HG03135 (cell line): ENCODE measurements around the gene GTF2H3.
"Not testable (repeated sequence)": the region's sequence is repeated elsewhere in the genome, so short reads cannot be mapped to it uniquely, and the experiment has no call there.

Experiments
- ATAC-seq: cut with Tn5 transposase; IDR thresholded peaks from one replicate; pipeline ENCODE4 v1.9.1; 2021; ENCODE audit warnings: mild to moderate bottlenecking, moderate library complexity; ENCODE audit not compliant: unreplicated experiment

Gene GTF2H3

DNA sequence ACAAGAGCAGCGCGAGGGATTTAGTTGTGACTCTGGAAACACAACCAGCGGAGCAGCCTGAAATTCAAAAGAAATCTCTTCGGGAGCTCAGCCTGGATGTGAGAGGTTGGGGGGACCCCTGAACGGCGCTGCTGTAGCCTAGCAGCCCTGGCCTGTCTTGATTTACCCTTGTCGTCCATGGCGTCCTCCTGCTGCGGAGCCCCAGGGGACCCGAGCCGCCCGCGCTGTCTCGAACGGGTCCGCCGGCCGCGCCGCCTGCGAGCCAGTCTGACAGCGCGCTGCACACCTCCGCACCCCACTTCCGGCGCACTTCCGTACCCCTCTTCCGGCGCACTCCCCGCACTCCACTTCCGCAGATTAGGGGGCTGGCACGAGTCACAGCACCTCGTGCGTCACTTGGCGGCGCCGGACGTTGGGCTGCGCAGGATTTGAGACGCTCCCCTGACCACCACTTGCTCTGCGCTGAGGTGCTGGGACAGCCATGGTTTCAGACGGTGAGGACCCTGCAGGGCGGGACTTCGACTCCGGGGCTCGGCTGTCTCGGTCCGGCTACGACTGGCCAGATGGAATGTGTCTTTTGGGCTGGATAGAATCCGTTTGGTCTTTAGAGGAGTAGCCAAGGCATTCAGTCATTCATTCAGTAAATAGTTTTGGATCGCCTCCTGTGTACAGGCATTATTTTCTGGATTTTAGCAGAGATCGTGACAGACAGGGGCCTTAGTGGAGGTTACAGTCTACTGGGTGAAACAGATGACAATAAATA is at the start of gene GTF2H3, which contains the start of gene EIF2B1:
Gene GTF2H3 (plus strand): TSS at position 451 of the 763 bp plus-strand sequence. CDS start 31 bp downstream, at position 482.
Gene EIF2B1 (minus strand): TSS at position 308 of the 763 bp plus-strand sequence. CDS start 129 bp downstream, at position 179.
- ATAC-seq, result peak; percentile 94

DNA sequence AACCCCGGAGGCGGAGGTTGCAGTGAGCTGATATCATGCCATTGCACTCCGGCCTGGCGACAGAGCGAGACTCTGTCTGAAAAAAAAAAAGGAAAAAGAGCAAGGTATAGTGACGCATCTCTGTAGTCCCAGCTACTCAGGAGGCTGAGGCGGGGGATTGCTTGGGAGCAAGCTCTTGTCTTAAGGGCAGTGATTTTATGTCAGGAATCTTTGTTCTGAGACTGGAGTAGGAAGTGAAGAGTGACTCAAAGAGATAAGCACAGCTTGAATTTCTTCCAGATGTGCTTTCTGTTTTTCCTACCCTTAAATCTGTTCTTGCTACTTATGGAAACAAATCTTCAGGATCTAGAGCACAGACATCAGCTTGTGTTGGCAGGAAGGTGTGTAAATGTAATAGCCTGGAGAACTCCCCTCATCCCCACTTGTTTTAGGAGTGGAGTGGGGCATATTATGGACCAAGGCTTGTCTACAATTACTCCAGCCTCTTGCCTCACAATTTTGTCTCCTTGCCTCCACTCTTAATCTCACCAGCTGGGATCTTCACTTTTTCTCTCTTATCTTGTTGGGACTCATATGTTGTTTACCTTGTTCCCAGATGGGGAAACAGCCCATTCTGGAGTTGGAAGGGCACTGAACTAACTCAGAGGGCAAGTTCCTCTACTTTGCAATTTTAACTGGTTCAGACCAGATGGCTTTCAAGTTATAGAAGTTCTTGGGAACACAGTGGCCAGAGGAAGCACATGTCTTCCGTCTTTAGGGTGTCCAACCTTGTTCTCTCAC is 41.7 kb upstream of the GTF2H3 start:
- ATAC-seq, result no peak

DNA sequence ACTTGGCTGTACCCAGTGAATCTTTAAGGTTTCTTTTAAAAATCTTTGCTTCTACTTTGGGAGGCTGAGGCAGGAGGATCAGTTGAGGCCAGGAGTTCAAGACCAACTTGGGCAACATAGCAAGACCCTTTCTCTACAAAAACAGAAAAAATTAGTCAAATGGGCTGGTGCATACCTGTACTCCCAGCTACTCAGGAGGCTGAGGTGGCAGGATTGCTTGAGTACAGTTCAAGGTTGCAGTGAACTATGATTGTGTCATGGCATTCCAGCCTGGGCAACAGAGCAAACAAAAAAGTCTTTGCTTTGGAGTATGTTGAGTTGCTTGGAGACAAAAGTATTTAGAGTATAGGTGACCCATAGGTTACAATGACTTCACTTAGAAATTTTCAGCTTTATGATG is 37.9 kb upstream of the GTF2H3 start:
- no peak for ATAC-seq

DNA sequence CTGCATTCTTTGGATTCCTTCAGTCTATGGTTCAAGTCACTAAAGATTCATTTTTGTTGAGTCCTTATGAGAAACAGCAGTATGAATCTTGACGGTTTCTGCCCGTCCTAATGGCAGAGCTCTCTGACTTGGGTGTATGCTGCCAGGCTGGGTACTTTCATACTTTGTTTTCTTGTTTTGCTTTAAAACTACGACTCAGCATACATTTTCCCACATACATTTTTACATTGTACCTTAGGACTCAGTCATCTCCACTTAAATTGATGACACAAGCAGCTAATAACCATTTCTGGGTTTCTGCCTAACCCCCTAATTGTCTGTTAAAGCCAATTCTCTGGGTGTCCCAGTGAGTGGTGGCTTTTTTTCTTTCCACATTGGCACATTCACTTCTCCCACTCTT is 36.5 kb upstream of the GTF2H3 start:
- no peak for ATAC-seq

DNA sequence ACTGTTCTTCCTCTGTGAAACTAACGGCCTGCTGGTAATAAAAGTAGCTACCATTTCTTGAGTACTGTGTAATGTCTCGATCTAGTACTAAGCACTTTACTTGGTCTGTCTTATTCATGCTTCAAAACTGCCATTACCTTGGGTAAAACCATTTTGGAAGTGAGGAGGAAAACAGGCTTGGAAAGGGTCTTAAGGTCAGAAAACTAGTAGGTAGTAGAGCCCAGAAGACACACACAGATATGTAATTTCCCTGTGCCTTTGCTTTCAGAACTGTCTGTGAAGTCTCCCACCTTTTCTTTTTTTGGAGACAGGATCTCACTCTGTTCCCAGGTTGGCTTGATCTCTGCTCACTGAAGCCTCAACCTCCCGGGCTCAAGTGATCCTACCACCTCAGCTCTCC is 35.1 kb upstream of the GTF2H3 start:
- ATAC-seq, result no peak

DNA sequence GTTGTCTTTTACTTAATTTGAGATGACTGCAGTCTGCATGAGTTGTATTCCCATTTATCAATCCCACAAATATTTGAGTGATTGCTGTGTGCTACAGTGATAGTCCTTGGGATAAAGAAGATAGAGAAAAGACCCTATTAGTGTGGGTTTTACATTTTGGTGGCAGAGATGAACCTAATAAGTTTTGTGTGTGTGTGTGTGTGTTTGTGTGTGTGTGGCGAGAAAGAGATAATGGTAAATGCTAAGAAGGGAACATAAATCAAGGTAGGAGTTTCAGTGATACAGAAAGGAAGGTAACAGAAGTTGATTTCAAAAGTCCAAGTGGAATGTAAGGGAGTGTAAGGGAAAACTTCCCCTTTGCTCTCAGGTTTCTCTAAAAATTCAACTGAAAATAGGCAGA is 34.3 kb upstream of the GTF2H3 start:
- no peak for ATAC-seq

DNA sequence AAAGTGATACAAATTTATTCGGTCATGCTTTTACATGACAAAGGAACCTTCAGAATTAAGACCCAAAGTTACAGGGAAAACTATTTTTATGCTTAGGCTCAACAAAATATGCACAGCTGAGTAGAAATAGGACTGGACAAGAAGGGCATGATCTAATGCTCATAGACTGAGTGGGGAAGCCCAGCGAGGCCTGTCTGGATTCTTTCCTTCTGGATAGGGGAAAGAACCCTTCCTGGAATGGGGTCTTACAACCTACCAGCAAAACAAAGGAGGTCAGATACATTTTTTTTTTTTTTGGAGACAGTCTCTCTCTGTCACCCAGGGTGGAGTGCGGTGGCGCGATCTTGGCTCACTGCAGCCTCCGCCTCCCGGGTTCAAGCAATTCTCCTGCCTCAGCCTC is 33.9 kb upstream of the GTF2H3 start:
- no peak for ATAC-seq

DNA sequence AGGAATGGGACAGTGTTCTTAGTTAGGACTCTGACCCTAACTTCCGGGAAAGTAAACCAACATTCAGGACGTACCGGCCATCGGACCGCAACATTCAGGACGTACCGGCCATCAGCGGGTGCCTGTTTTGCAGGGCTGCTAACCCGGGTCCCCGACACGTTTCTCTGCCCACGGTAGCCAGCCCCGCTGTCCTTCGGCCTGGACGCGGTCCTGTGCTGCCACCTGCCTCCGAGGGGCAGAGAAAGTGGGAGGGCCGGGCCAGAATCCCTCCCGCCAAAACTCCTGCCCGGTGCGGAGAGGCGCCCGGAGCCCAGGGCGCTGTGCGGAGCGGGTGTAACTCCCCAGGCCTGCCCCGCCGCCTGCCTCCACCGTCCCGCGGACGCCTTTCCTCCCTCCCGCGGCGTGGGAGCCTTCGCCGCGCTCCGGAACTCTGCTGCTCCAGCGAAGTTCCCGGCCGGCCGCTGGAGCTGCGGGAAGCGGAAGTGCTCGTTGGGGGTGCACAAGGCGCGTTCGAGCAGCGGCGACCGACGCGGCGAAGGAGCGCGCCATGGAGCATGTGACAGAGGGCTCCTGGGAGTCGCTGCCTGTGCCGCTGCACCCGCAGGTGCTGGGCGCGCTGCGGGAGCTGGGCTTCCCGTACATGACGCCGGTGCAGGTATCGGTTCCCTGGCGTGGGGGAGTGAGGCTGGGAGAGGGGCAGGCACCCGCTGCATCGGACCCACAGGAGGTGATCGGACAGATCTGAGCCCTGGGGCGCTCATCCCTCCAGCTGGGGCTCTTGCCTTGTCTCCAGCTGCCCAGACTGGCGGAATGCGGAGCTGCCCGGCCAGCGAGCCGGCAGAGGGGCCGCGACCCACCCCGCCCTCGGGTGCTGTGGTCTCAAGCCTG is 31.8 kb upstream of the GTF2H3 start, which contains the start of gene DDX55:
Gene DDX55 (plus strand): TSS at position 498 of the 888 bp plus-strand sequence. CDS start 50 bp downstream, at position 548.
- peak; percentile 86 for ATAC-seq

DNA sequence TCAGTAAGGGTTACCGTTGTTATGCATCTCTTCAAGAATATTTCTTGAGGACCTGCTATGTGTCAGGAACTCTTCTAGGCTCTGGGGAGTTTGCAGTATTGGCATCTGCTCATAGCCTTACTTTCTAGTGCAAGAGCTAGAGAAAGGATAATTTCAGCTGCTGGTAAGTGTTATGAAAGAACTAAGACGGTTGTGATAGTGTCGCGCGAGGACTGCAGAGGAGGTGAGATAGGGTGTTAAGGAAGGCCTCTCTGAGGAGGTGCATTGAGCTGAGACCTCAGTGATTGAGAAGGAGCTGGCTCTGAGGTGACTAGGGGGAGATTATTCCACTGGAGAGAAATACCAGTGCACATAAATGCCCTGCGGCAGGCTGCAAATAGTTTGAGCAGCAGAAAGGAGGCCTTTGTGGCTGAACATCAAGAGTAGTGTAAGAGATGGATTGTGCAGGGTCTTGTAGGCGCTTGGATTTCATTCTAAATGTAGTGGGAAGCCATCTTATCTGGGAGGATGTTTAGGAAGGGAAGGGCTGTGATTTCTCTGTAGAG is 30.9 kb upstream of the GTF2H3 start:
- ATAC-seq, result no peak

DNA sequence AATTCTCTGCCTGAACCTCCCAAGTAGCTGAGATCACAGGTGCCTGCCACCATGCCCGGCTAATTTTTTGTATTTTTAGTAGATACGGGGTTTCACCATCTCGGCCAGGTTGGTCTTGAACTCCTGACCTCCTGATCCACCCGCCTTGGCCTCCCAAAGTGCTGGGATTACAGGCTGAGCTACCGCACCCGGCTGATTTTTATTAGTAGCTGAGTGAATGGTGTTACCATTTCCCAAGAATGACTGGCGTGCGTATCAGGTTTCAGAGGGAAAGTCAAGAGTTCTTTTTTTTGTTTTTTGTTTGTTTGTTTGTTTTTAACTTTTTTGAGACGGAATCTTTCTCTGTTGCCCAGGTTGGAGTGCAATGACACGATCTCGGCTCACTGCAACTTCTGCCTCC is 30.1 kb upstream of the GTF2H3 start:
- not testable (repeated sequence) for ATAC-seq

DNA sequence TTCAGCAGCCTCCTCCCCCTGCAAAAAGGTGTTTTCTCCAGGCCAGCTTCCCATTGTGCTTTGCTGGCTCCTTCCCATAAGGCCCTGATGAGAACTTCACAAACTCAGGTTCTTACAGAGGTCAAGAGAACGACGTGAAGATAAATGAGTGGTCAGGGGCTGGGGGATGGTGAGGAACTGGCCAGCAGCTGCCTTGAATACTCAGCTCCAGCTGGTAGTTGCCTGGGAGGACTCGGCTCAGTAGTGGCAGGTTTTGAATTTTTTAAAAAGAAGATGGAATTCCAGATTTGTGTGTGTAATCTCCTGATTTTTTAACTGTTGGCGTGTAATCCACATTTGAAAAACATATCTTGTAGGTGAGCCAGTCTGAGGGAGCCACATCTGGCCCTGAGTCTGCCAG is 25.9 kb upstream of the GTF2H3 start:
- ATAC-seq, result no peak

DNA sequence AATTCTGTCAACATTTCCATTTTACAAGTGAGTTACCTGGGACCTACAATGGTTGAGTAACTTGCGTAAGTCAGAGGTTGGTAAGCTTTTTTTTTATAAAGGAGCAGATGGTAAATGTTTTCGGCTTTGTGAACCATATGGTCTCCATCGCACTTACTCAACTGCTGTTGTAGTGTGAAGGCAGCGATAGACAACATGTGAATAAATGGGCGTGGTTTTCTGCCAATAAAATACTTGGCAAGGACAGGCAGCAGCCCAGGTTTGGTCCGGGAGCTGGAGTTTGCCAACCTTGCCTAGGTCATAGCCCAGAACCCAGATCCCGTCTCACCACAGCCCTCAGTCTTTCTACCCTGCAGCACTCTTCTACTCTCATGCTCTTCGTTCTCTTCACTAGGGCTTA is 25.4 kb upstream of the GTF2H3 start:
- ATAC-seq, result no peak

DNA sequence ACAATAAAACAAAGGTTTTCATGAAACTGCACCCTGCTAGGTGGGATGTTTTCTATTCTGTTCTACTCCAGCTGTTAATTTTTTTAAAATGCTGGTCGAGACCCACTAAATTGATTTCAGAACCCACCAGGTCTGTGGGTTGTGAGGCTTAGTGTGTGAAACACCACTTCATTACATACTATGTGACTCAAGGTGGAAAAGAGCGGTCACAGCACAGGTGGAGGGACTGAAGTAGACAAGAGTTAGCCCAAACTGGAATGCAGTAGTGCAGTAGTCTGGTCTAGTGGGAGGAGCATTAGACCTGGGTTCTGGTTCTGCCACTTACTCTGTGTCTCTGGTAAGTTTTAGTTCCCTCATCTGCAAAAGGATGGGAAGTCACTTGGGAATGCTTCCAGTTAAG is 19.5 kb upstream of the GTF2H3 start:
- ATAC-seq, result no peak

DNA sequence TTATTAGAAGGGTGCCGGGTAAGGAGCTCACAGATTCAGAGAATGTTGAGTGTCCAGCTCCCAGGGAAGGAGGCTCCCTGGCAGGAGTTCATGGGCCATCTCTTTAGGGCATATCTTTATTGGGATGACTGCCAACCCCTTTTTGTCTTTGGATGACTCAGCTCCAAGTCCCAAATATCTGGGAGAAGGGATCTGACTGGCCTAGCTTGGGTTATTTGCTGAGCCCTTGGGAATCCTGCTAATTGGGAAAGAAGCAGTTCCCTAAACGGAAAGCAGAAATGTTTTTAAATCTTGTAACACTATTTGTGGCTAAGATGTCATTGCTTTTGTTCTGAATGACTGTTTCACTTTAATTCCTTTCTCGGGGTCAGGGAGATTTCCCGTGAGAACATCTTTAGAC is 19.1 kb upstream of the GTF2H3 start:
- no peak for ATAC-seq

DNA sequence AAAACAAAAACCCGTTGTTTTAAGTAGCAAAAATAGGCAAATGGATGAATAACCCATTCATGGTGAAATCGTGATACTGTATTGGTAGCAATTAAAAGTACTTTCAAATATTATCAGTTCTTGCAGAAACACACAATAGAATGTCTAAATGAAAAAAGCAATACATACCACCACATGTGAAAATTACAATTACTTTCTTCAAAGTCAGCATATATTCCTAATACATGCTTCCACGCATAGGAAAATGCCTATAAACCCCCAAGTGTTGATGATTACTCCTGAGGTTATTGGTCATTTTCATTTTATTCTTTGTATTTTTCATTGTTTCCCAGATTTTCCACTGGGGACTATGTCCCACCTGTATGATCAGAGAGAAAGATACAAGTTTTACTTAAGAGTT is 16.5 kb upstream of the GTF2H3 start:
- no peak for ATAC-seq

DNA sequence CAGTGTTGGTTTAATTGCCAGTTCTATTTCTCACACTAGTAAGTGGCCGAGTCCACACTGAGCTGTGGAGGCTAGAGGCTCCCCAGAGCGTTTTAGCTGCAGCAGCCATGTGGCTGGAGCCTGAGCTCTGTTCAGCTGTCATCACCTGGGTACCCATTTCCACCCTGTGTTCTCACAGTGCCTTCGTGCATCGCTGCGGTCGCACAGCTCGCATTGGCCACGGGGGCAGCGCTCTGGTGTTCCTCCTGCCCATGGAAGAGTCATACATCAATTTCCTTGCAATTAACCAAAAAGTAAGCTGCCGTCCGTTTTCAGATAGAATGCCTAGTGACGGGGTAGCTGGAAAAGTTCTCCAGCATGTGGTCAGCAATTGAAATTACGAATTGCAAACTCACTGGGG is 16.0 kb upstream of the GTF2H3 start:
- no peak for ATAC-seq

DNA sequence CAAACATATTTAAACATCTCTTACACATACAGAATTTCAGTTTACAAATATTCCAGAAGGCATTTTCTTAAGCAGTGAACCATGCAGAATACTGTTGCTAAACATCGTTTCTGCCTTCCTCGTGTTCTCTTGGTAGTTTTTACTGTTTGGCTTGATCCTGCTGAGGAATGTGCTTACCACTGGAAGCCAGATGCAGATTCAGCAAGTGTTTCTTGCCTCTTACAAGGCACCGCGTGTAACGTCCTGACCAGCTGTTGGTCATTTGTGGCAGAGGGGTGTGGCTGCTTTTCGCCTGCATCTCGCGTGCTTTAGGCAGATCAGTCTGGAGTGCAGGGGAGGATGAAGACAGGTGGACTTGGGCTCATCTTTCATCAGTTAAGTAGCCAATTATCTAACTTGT is 12.5 kb upstream of the GTF2H3 start:
- ATAC-seq, result no peak

DNA sequence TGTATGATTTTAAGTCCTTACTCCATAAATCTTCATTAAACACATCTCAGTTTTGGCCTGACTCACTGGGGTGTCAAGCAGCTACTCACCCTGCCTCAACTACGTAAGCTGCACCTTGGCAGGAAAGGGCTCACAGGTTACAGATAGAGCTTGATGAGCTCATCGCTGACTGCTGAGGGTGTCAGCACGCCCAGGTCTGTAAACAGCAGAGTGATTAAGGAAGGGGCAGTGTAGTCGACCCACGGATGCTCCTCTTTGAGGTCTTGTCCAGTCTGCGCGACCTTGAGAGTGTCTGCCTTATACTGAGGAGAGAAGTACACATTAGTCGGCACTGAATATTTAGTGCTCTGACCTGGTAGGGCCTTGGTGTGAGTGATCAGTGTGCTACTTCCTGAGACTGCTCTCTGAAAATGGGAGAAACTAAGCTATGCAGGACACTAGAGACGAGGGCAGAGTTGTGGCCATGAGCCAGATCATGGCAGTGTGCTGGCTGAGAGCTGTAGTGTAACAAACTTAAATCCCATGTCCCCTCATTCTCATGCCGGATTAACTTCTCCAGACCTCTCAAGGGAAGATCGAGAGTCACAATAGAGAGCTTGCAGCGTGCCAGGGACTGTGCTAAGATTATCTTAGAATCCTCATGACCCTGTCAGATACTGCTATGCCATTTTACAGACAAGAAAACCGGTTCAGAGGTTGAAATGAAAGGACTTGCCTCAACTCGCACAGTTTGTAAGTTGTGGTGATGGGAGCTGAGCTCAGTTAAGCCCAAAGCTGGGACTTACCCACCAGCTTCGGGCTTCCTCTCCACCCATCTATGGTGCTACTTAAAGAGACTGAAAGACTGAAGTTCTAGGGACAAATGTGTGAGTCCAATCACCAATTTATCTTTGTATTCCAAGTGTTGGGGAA is 11.8 kb upstream of the GTF2H3 start:
- ATAC-seq, result no peak

DNA sequence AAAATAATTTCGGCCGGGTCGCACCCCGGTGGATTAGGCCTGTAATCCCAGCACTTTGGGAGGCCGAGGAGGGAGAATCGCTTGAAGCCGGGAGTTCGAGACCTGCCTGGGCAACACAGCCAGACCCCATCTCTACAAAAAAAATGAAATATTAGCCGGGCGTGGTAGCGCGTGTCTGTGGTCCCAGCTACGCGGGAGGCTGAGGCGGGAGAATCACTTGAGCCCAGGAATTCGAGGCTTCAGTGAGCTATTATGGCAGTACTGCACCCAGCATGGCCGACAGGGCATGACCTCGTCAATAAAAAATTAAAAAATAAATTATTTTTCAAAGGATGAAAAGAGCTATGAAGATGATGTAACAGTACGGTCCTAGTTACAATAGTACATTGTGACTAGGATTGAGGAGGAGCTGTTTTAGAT is 523 bp downstream of the GTF2H3 start:
- ATAC-seq, result no peak

DNA sequence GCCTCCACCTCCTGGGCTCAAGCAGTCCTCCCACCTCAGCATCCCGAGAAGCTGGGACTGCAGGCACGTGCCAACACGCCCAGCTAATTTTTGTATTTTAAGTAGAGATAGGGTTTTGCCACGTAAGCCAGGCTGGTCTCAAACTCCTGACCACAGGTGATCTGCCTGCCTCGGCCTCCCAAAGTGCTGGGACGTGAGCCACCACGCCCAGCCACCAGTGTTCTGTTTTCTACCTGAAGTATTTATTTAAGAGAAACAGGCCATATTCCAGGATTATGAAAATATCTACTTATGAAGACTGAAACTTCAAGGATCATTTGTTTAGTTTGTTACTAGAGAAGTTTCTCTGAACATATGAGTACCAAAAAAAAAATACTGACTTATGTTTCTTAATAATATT is 10.3 kb downstream of the GTF2H3 start:
- ATAC-seq, result no peak
